ENCODE data around the gene BTC.
"Not testable (repeated sequence)": the region's sequence is repeated elsewhere in the genome, so short reads cannot be mapped to it uniquely, and the experiment has no call there.

The BTC gene

GRCh38 chr4:74755486-74755885 is 38.8 kb downstream of the BTC start:
- FAIRE-seq = no peak

- FAIRE-seq = no peak
Measured at GRCh38 chr4:74754218-74754617, 40.1 kb downstream of the BTC start.

- FAIRE-seq = no peak
Measured at GRCh38 chr4:74752798-74753197, 41.5 kb downstream of the BTC start.

- FAIRE-seq = no peak
Measured at GRCh38 chr4:74751856-74752255, 42.5 kb downstream of the BTC start.

GRCh38 chr4:74751247-74751646 is 43.1 kb downstream of the BTC start:
- no peak for FAIRE-seq

- FAIRE-seq = no peak
Measured at GRCh38 chr4:74742185-74742584, 52.1 kb downstream of the BTC start.

GRCh38 chr4:74738464-74739143 is 55.7 kb downstream of the BTC start:
- no peak for FAIRE-seq

GRCh38 chr4:74734995-74735394 is 59.3 kb downstream of the BTC start:
- FAIRE-seq = no peak

GRCh38 chr4:74733756-74734155 is 60.6 kb downstream of the BTC start:
- no peak for FAIRE-seq

GRCh38 chr4:74724979-74725378 is 69.3 kb downstream of the BTC start:
- FAIRE-seq = peak; percentile 94

- no peak for FAIRE-seq
Measured at GRCh38 chr4:74716436-74716765, 77.9 kb downstream of the BTC start.

- FAIRE-seq = no peak
Measured at GRCh38 chr4:74715706-74716435, 78.5 kb downstream of the BTC start.

GRCh38 chr4:74714611-74715130 is 79.7 kb downstream of the BTC start:
- no peak for FAIRE-seq

- not testable (repeated sequence) for FAIRE-seq
Measured at GRCh38 chr4:74708135-74708534, 86.2 kb downstream of the BTC start.

All from A204.1 (cell line).